GM11168 (cell line): ENCODE results near the gene MIOS.
"Not testable (repeated sequence)": the region's sequence is repeated elsewhere in the genome, so short reads cannot be mapped to it uniquely, and the experiment has no call there.

ENCODE experiments used
- in situ Hi-C: fragments of 300-500 bp; cut with MboI; formaldehyde crosslinking; loops from one replicate; pipeline ENCODE4 v1.12.0; 2022; ENCODE audit warnings: low sequenced_read_pairs; ENCODE audit not compliant: unreplicated experiment

MIOS gene

GRCh38 chr7:7640221-7641128 is 73.8 kb downstream of the MIOS start, which contains the start of gene UMAD1:
Gene UMAD1, plus strand, starts transcription at chr7:7640752. Its CDS starts 32,620 bp downstream, at chr7:7673372.
- in situ Hi-C loops, result no loop called here

DNA sequence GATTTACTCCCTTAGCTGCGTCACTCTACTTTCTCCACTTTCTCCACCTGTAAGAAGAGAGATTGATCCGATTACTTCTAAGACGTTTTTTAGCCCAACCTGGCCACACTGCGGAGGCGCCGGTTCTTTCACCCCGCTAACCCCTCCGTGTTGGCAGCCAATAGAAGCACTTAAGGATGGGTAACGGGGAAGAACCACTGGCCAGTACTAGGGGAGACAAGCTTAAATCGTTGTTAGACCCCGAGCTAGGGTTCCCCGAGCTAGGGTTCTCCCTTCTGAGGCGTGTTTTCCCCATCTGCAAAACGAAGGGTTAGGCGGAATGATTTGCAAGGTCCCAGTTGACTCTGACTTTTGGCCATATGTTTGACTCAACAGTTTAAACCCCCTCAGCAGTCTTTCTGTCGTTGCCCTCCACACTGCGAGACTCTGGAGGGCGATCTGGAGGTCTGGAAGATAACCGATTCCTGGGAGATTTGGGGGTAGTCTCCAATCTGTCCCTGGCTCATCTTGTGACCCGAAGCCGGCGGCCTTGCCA is 74.5 kb downstream of the MIOS start:
- in situ Hi-C loops, result no loop called here

GRCh38 chr7:7642081-7642480 is 75.4 kb downstream of the MIOS start:
- in situ Hi-C loops, result no loop called here

GRCh38 chr7:7647495-7648036 is 80.9 kb downstream of the MIOS start:
- in situ Hi-C loops, result no loop called here

DNA sequence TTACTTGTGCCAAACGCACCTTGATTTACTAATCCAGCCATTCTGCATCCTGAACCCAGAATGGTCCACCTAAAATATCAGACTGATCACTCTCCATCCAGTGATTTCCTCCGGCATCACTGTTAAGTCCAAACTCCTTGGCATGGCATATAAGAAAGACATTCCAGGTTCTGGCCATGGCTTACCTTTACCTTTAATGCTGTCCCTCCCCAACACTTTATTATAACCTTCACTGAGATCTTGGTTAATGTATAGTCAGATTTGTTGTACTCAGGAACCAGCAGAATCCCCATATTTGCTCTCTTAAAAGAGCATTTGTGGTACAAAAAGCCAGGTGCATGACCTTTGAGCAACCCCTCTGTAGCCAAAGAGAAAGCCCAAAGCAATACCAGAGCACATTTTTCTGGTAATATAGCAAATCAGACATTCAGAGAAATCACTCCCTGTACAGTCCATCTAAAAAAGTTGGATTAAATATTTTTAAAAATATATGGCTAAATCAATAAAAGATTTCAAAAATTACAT is 84.1 kb downstream of the MIOS start:
- in situ Hi-C loops, result no loop called here

GRCh38 chr7:7651479-7651878 is 84.8 kb downstream of the MIOS start:
- in situ Hi-C loops, result no loop called here

GRCh38 chr7:7652798-7653540 is 86.3 kb downstream of the MIOS start:
- in situ Hi-C loops, result no loop called here

- in situ Hi-C loops, result no loop called here
These were observed 87.0 kb downstream of the MIOS start for GRCh38 chr7:7653593-7654187.

DNA sequence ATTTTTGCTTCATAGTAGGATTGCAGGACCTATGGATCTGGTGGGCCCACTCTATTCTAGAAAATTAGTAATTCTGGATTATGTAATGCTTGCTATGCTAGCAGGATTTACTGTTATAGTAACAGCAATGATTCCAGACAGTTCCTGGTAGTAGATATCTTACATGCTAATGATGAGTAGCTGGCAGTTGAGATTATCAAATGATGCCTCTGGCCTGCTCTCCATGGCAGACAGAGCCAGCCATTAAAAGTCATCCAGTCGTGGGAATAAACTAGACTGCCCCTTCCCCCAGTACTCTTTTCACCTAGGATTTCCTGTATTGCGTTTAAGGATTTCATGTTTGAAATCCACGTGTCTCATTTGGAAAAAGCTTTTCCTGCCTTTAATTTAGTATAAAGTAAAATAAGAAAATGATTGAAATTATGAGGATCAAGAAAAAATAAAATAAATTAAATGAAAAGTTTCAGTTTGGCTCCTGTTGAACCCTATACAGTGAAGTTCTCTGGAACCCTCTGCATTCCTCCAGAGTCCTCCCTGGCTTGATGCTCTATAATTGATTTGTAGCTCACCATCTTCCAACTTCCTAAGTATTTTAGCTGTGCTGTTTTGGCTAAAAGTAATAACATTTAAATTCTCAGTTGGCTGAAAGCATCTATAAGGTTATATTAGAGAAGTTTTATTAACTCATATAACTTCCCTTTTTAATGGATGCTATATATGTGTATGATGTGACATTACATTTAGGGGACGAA is 88.5 kb downstream of the MIOS start:
- in situ Hi-C loops, result no loop called here

- in situ Hi-C loops, result not testable (repeated sequence)
These were observed 89.8 kb downstream of the MIOS start for GRCh38 chr7:7656459-7656858.
